T follicular helper cell (primary cell): ENCODE measurements around the gene CBX4.

ENCODE experiments used
- DNase-seq: peaks from one replicate; pipeline ENCODE4 v3.0.0-alpha.2; 2020; ENCODE audit warnings: low read depth

The CBX4 gene

GRCh38 chr17:79786930-79787643, 52.2 kb downstream of the CBX4 start:
- no peak for DNase-seq

GRCh38 chr17:79785900-79786810, 53.1 kb downstream of the CBX4 start:
- no peak for DNase-seq

- DNase-seq = no peak
Measured at GRCh38 chr17:79785017-79785899, 54.0 kb downstream of the CBX4 start.

- no peak for DNase-seq
Measured at GRCh38 chr17:79784353-79785016, 54.8 kb downstream of the CBX4 start.

GRCh38 chr17:79783891-79784290, 55.3 kb downstream of the CBX4 start:
- DNase-seq = no peak
